Measurements from ENCODE around the gene LGALS12.
A peak's percentile ranks its signal among the peaks of the same experiment; 100 is the strongest.

The LGALS12 gene

GRCh38 chr11:63488789-63489188 lies 17.1 kb upstream of the LGALS12 start:
- H3K9ac ChIP-seq: no peak overlapping the region
- H3K27ac ChIP-seq: no peak overlapping the region
- no peak overlapping the region for H3K4me3 ChIP-seq
- no peaks in the 10 kb centered on the region; a peak in 1 of 22 replicates for H3K36me3 ChIP-seq
- 0 out of 20 replicates have a peak, but pooled peaks cover 0 to 5% (median 0%) of the 10 kb centered on the region in 10 experiments for H3K4me1 ChIP-seq
- no peak for TF ChIP-seq Cebpa-rat (IDR thresholded peaks at IDR 0.05)
- no peaks in the 10 kb centered on the region for H4K20me1 ChIP-seq
- no peak overlapping the region for H3K4me2 ChIP-seq
- peaks cover 39 to 58% (median 54%) of the 10 kb centered on the region in 11 experiments for H3K9me3 ChIP-seq (replicated peaks in 1 of 11)
- no peaks in the 10 kb centered on the region for H3K27me3 ChIP-seq

- Histone ChIP-seq H4K20me1 (no peaks in the 10 kb centered on the region), H3K9ac (no peak overlapping the region), H3K27ac (no peak overlapping the region), H3K4me3 (no peak overlapping the region), H3K36me3 (no peaks in the 10 kb centered on the region; a peak in 1 of 22 replicates), H3K4me2 (no peak overlapping the region), H3K4me1 (0 out of 20 replicates have a peak, but pooled peaks cover 0 to 5% (median 0%) of the 10 kb centered on the region in 10 experiments), H3K9me3 (replicated peaks in 1 of 11) (peaks cover 33 to 51% (median 44%) of the 10 kb centered on the region in 11 experiments), H3K27me3 (no peaks in the 10 kb centered on the region)
- no peak for TF ChIP-seq Cebpa-rat (IDR thresholded peaks at IDR 0.05)
Measured at GRCh38 chr11:63489879-63490278, 16.0 kb upstream of the LGALS12 start.

- no peak within 1 kb of the TSS for H3K4me3 ChIP-seq
- no peak within 1 kb of the TSS for H3K9ac ChIP-seq
- H3K4me1 ChIP-seq: 0 out of 20 replicates have a peak, but pooled peaks cover 0 to 5% (median 0%) of the 10 kb centered on the region in 10 experiments
- no peaks in the 10 kb centered on the region for H4K20me1 ChIP-seq
- peaks cover 25 to 43% (median 36%) of the 10 kb centered on the region in 11 experiments for H3K9me3 ChIP-seq (replicated peaks in 1 of 11)
- H3K27ac ChIP-seq: no peak within 1 kb of the TSS
- H3K27me3 ChIP-seq: no peaks in the 10 kb centered on the region
- H3K4me2 ChIP-seq: no peak within 1 kb of the TSS
- no peaks in the 10 kb centered on the region; a peak in 1 of 22 replicates for H3K36me3 ChIP-seq
- TF ChIP-seq Cebpa-rat (IDR thresholded peaks at IDR 0.05): no peak
Measured at GRCh38 chr11:63490551-63491239, 15.2 kb upstream of the LGALS12 start, which contains the start of gene PLAAT5. TSS of gene PLAAT5 (minus strand) at chr11:63491167. CDS start at chr11:63491034, 133 bp downstream.

GRCh38 chr11:63491240-63491587 lies 14.7 kb upstream of the LGALS12 start:
- H3K27ac ChIP-seq: no peak overlapping the region
- H3K4me2 ChIP-seq: no peak overlapping the region
- H4K20me1 ChIP-seq: no peaks in the 10 kb centered on the region
- no peak overlapping the region for H3K4me3 ChIP-seq
- no peaks in the 10 kb centered on the region for H3K27me3 ChIP-seq
- no peaks in the 10 kb centered on the region; a peak in 1 of 22 replicates for H3K36me3 ChIP-seq
- TF ChIP-seq Cebpa-rat (IDR thresholded peaks at IDR 0.05): no peak
- peaks cover 20 to 38% (median 31%) of the 10 kb centered on the region in 11 experiments for H3K9me3 ChIP-seq (replicated peaks in 1 of 11)
- no peak overlapping the region for H3K9ac ChIP-seq
- H3K4me1 ChIP-seq: peaks cover 0 to 5% (median 0%) of the 10 kb centered on the region in 10 experiments; a peak in 1 of 20 replicates

- H4K20me1 ChIP-seq: no peaks in the 10 kb centered on the region
- no peak overlapping the region for H3K4me3 ChIP-seq
- H3K27me3 ChIP-seq: no peaks in the 10 kb centered on the region
- H3K9me3 ChIP-seq (replicated peaks in 1 of 11): peaks cover 17 to 36% (median 31%) of the 10 kb centered on the region in 11 experiments; a peak in 21 of 22 replicates
- H3K36me3 ChIP-seq: no peaks in the 10 kb centered on the region; a peak in 1 of 22 replicates
- peaks cover 0 to 8% (median 0%) of the 10 kb centered on the region in 10 experiments; a peak in 1 of 20 replicates for H3K4me1 ChIP-seq
- no peak for TF ChIP-seq Cebpa-rat (IDR thresholded peaks at IDR 0.05)
- H3K4me2 ChIP-seq: no peak overlapping the region
- no peak overlapping the region for H3K9ac ChIP-seq
- no peak overlapping the region for H3K27ac ChIP-seq
Measured at GRCh38 chr11:63491636-63492372, 14.1 kb upstream of the LGALS12 start.

- Histone ChIP-seq H3K27ac (no peak overlapping the region), H3K4me1 (peaks cover 0 to 11% (median 0%) of the 10 kb centered on the region in 10 experiments; a peak in 1 of 20 replicates), H3K4me2 (no peak overlapping the region), H3K27me3 (no peaks in the 10 kb centered on the region), H3K4me3 (no peak overlapping the region), H3K9me3 (replicated peaks in 1 of 11) (peaks cover 17 to 41% (median 34%) of the 10 kb centered on the region in 11 experiments), H4K20me1 (no peaks in the 10 kb centered on the region), H3K9ac (no peak overlapping the region), H3K36me3 (no peaks in the 10 kb centered on the region; a peak in 1 of 22 replicates)
- TF ChIP-seq Cebpa-rat (IDR thresholded peaks at IDR 0.05): no peak
Measured at GRCh38 chr11:63492441-63492840, 13.4 kb upstream of the LGALS12 start.

- Histone ChIP-seq H3K9ac (no peak overlapping the region), H3K4me2 (no peak overlapping the region), H3K36me3 (no peaks in the 10 kb centered on the region; a peak in 1 of 22 replicates), H3K27ac (no peak overlapping the region), H3K27me3 (no peaks in the 10 kb centered on the region), H3K4me3 (no peak overlapping the region), H3K4me1 (peaks cover 0 to 11% (median 0%) of the 10 kb centered on the region in 10 experiments; a peak in 1 of 20 replicates), H3K9me3 (replicated peaks in 1 of 11) (peaks cover 18 to 47% (median 37%) of the 10 kb centered on the region in 11 experiments), H4K20me1 (no peaks in the 10 kb centered on the region)
- TF ChIP-seq Cebpa-rat (IDR thresholded peaks at IDR 0.05): no peak
Measured at GRCh38 chr11:63493127-63493526, 12.8 kb upstream of the LGALS12 start.

GRCh38 chr11:63494975-63495374 lies 10.9 kb upstream of the LGALS12 start:
- Histone ChIP-seq H3K4me1 (peaks cover 0 to 11% (median 0%) of the 10 kb centered on the region in 10 experiments; a peak in 1 of 20 replicates), H4K20me1 (no peaks in the 10 kb centered on the region), H3K27ac (no peak overlapping the region), H3K36me3 (no peaks in the 10 kb centered on the region; a peak in 1 of 22 replicates), H3K9ac (no peak overlapping the region), H3K4me3 (no peak overlapping the region), H3K9me3 (replicated peaks in 1 of 11) (peaks cover 36 to 64% (median 53%) of the 10 kb centered on the region in 11 experiments), H3K4me2 (no peak overlapping the region), H3K27me3 (no peaks in the 10 kb centered on the region)
- no peak for TF ChIP-seq Cebpa-rat (IDR thresholded peaks at IDR 0.05)

GRCh38 chr11:63499874-63500273 lies 6.0 kb upstream of the LGALS12 start:
- Histone ChIP-seq H3K36me3 (peaks cover 0 to 4% (median 0%) of the 10 kb centered on the region in 11 experiments; a peak in 1 of 22 replicates), H3K4me2 (no peak overlapping the region), H3K4me1 (peaks cover 30 to 43% (median 31%) of the 10 kb centered on the region in 10 experiments), H3K27ac (no peak overlapping the region), H4K20me1 (no peaks in the 10 kb centered on the region), H3K27me3 (no peaks in the 10 kb centered on the region), H3K9ac (no peak overlapping the region), H3K9me3 (replicated peaks in 1 of 11) (peaks cover 39 to 55% (median 45%) of the 10 kb centered on the region in 11 experiments), H3K4me3 (peak overlapping the region in 1 of 10 experiments; percentile 4; a peak in 1 of 20 replicates)
- no peak for TF ChIP-seq Cebpa-rat (IDR thresholded peaks at IDR 0.05)
